Activated naive CD4-positive, alpha-beta T cell treated with Interleukin-2 at 50 U/mL for 16 hours (primary cell): ENCODE data around the gene USP6.
A peak's percentile ranks its signal among the peaks of the same experiment; 100 is the strongest.
"Not testable (repeated sequence)": the region's sequence is repeated elsewhere in the genome, so short reads cannot be mapped to it uniquely, and the experiment has no call there.

Source experiments
- DNase-seq: peaks from one replicate; pipeline ENCODE4 v3.0.0-alpha.2; 2020

Gene USP6

GRCh38 chr17:5136580-5137412, 21.0 kb downstream of the USP6 start:
- not testable (repeated sequence) for DNase-seq

GRCh38 chr17:5137511-5138197, 21.8 kb downstream of the USP6 start:
- not testable (repeated sequence) for DNase-seq

- DNase-seq, result not testable (repeated sequence)
Observed at GRCh38 chr17:5138198-5138544, 22.3 kb downstream of the USP6 start.

- DNase-seq, result no peak
Observed at GRCh38 chr17:5138616-5139457, 23.0 kb downstream of the USP6 start.

GRCh38 chr17:5139458-5139732, 23.6 kb downstream of the USP6 start:
- no peak for DNase-seq

- DNase-seq, result not testable (repeated sequence)
Observed at GRCh38 chr17:5142877-5143276, 27.0 kb downstream of the USP6 start.

GRCh38 chr17:5146122-5146521, 30.3 kb downstream of the USP6 start:
- DNase-seq, result not testable (repeated sequence)

GRCh38 chr17:5160702-5161101, 44.9 kb downstream of the USP6 start:
- not testable (repeated sequence) for DNase-seq

- not testable (repeated sequence) for DNase-seq
Observed at GRCh38 chr17:5161793-5162192, 46.0 kb downstream of the USP6 start.

GRCh38 chr17:5164436-5164835, 48.6 kb downstream of the USP6 start:
- DNase-seq, result no peak

- not testable (repeated sequence) for DNase-seq
Observed at GRCh38 chr17:5165791-5166564, 50.1 kb downstream of the USP6 start.

- DNase-seq, result not testable (repeated sequence)
Observed at GRCh38 chr17:5175027-5175426, 59.2 kb downstream of the USP6 start.

- no peak for DNase-seq
Observed at GRCh38 chr17:5179003-5179402, 63.2 kb downstream of the USP6 start.

GRCh38 chr17:5181509-5182305, 65.9 kb downstream of the USP6 start:
- DNase-seq, result no peak

GRCh38 chr17:5182597-5183409, 67.0 kb downstream of the USP6 start:
- DNase-seq, result no peak

- no peak for DNase-seq
Observed at GRCh38 chr17:5183410-5183793, 67.6 kb downstream of the USP6 start.

GRCh38 chr17:5184288-5184687, 68.5 kb downstream of the USP6 start:
- no peak for DNase-seq

GRCh38 chr17:5191541-5192417, 75.9 kb downstream of the USP6 start, which contains the start of gene ZNF594:
ZNF594 (minus strand) TSS chr17:5191868; CDS start chr17:5184256, 7,612 bp downstream.
- DNase-seq, result peak; percentile 98

GRCh38 chr17:5194346-5194745, 78.5 kb downstream of the USP6 start:
- no peak for DNase-seq

GRCh38 chr17:5198472-5198871, 82.6 kb downstream of the USP6 start:
- DNase-seq, result no peak
